PC-3 (cell line): ENCODE measurements around the gene SOCS4. TPM values are rescaled to one million over a fixed set of nuclear protein-coding genes. Genes with fewer than 3 reads are reported as not detected.
"Not testable (repeated sequence)": the region's sequence is repeated elsewhere in the genome, so short reads cannot be mapped to it uniquely, and the experiment has no call there.

ENCODE experiments used
- ATAC-seq: fragments of 200-7000 bp; cut with Tn5 transposase; 2 replicates; pipeline ENCODE4 v1.9.1; 2020; ENCODE audit warnings: mild to moderate bottlenecking, moderate library complexity
- BruUV-seq: library from RNA; stranded (reverse); fragments of 400-500 nt; replicated peaks from 2 replicates; lab custom pipeline; 2021; lab: Mats Ljungman, UMichigan
- CTCF ChIA-PET: fragments of 300-600 bp; sonication (Branson Sonifier 250); formaldehyde crosslinking; loops from one replicate; lab custom pipeline; 2022; ENCODE audit warnings: antibody characterized with exemption; lab: Charles Lee
- POLR2A ChIA-PET: fragments of 300-600 bp; sonication (Branson Sonifier 250); formaldehyde crosslinking; loops from one replicate; lab custom pipeline; 2022; ENCODE audit warnings: antibody characterized with exemption; ENCODE audit not compliant: unreplicated experiment; lab: Charles Lee
- DNase-seq: peaks from one replicate; pipeline ENCODE4 v3.0.0-alpha.2; 2015
- H2AFZ ChIP-seq: fragments of 300-600 bp; sonication (generic); 2 replicates; pipeline ENCODE4 v1.6.0; 2016; ENCODE audit warnings: antibody characterized with exemption, low read length
- H3F3A ChIP-seq: fragments of 300-600 bp; sonication (generic); one replicate; pipeline ENCODE4 v1.6.0; 2017; ENCODE audit warnings: antibody characterized with exemption, low read length, control low read depth, mild to moderate bottlenecking; ENCODE audit not compliant: unreplicated experiment
- H3K27ac ChIP-seq: fragments of 300-600 bp; sonication (generic); 2 replicates; pipeline ENCODE4 v1.5.1; 2016; ENCODE audit warnings: mild to moderate bottlenecking, low read length
- H3K27me3 ChIP-seq: fragments of 300-600 bp; sonication (generic); 2 replicates; pipeline ENCODE4 v1.6.1; 2016; ENCODE audit warnings: low read length, mixed read lengths
- H3K36me3 ChIP-seq: fragments of 300-600 bp; sonication (generic); 2 replicates; pipeline ENCODE4 v1.6.1; 2016; ENCODE audit warnings: low read depth, mixed run types, low read length, mixed read lengths
- H3K4me1 ChIP-seq: fragments of 300-600 bp; sonication (generic); 2 replicates; pipeline ENCODE4 v1.5.1; 2016; ENCODE audit warnings: low read length; ENCODE audit not compliant: insufficient read depth
- H3K4me2 ChIP-seq: fragments of 300-600 bp; sonication (generic); 2 replicates; pipeline ENCODE4 v1.6.0; 2016; ENCODE audit warnings: low read length
- H3K4me3 ChIP-seq: fragments of 300-600 bp; sonication (generic); 2 replicates; pipeline ENCODE4 v1.5.1; 2016; ENCODE audit warnings: mild to moderate bottlenecking, low read length, mixed read lengths
- H3K79me2 ChIP-seq: fragments of 300-600 bp; sonication (generic); 2 replicates; pipeline ENCODE4 v1.6.1; 2017; ENCODE audit warnings: low read length, mixed read lengths
- H3K9ac ChIP-seq: fragments of 300-600 bp; sonication (generic); 2 replicates; pipeline ENCODE4 v1.6.0; 2016; ENCODE audit warnings: mild to moderate bottlenecking, low read length
- H3K9me2 ChIP-seq: fragments of 300-600 bp; sonication (generic); replicated peaks from 2 replicates; pipeline ENCODE4 v1.6.1; 2016; ENCODE audit warnings: mixed run types, low read length, mixed read lengths
- H3K9me3 ChIP-seq: fragments of 300-600 bp; sonication (generic); 2 replicates; pipeline ENCODE4 v1.6.1; 2016; ENCODE audit warnings: low read length, mixed read lengths
- H4K20me1 ChIP-seq: fragments of 300-600 bp; sonication (generic); 2 replicates; pipeline ENCODE4 v1.6.1; 2016; ENCODE audit warnings: low read length, mixed read lengths
- EZH2 ChIP-seq: fragments of 300-600 bp; sonication (generic); IDR thresholded peaks from one replicate; pipeline ENCODE4 v1.6.1; 2017; ENCODE audit warnings: antibody characterized with exemption, mild to moderate bottlenecking, low read length; ENCODE audit not compliant: unreplicated experiment
- EZH2phosphoT487 ChIP-seq: fragments of 300-600 bp; sonication (generic); IDR thresholded peaks from 2 replicates; pipeline ENCODE4 v1.6.1; 2018; ENCODE audit warnings: mild to moderate bottlenecking, antibody characterized with exemption, low read length, borderline replicate concordance
- intact Hi-C: fragments of 100-400 bp; cut with micrococcal nuclease; formaldehyde crosslinking; loops from 2 replicates; pipeline ENCODE4 v1.9.0; 2023
- total RNA-seq: library from RNA; depleted of rRNA; stranded (reverse); fragments of >200 nt; gene quantifications from 2 replicates; pipeline ENCODE4 v1.2.3, GENCODE V29; 2014
- TF ChIP-seq, protein P1 (sequence below): fragments of 300-600 bp; sonication (generic); conservative IDR thresholded peaks from 2 replicates; pipeline ENCODE4 v1.5.1; 2017; ENCODE audit warnings: antibody characterized with exemption, low read depth, mild to moderate bottlenecking, low read length

Gene SOCS4
- total RNA-seq, 1 experiment from 2014 or later = 22.5 TPM

DNA sequence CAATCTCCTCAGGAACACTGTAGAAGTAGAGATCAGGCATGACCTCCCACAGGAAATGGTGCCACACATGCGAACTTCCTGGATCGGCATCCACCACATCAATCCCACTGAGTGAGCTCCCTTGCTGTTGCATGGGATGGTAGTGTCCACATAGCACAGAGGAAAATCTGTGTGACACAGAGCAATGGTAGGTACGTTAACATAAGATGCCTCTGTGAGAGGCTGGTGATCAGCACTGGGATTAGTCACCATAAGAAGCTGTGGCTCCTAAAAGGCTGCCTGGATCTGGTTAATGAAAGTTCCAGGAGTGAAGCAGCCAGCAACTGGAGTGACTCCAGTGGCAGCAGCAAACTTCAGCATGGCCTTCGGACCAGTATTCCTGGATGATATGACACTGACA, 22.0 kb upstream of the SOCS4 start:
- Histone ChIP-seq H3K36me3 (peaks cover 61% of the 10 kb centered on the region), H4K20me1 (no peaks in the 10 kb centered on the region), H3K4me2 (no peak overlapping the region), H3K79me2 (no peaks in the 10 kb centered on the region), H3K4me1 (no peaks in the 10 kb centered on the region), H3K27ac (no peak overlapping the region), H2AFZ (no peak overlapping the region), H3K9me2 (no peaks in the 10 kb centered on the region), H3K27me3 (no peaks in the 10 kb centered on the region), H3K9me3 (no peaks in the 10 kb centered on the region), H3K9ac (no peak overlapping the region), H3F3A (no peaks in the 10 kb centered on the region), H3K4me3 (no peak overlapping the region)
- ChIA-PET POLR2A (no interaction called here), CTCF (no interaction called here)
- DNase-seq (no peak), ATAC-seq (no peak)
- no TSS peak for BruUV-seq
- TF ChIP-seq, protein P1, sequence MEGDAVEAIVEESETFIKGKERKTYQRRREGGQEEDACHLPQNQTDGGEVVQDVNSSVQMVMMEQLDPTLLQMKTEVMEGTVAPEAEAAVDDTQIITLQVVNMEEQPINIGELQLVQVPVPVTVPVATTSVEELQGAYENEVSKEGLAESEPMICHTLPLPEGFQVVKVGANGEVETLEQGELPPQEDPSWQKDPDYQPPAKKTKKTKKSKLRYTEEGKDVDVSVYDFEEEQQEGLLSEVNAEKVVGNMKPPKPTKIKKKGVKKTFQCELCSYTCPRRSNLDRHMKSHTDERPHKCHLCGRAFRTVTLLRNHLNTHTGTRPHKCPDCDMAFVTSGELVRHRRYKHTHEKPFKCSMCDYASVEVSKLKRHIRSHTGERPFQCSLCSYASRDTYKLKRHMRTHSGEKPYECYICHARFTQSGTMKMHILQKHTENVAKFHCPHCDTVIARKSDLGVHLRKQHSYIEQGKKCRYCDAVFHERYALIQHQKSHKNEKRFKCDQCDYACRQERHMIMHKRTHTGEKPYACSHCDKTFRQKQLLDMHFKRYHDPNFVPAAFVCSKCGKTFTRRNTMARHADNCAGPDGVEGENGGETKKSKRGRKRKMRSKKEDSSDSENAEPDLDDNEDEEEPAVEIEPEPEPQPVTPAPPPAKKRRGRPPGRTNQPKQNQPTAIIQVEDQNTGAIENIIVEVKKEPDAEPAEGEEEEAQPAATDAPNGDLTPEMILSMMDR = no peak
- TF ChIP-seq EZH2phosphoT487 = no peak
- TF ChIP-seq EZH2 = no peak
- intact Hi-C loops = no loop called here

DNA sequence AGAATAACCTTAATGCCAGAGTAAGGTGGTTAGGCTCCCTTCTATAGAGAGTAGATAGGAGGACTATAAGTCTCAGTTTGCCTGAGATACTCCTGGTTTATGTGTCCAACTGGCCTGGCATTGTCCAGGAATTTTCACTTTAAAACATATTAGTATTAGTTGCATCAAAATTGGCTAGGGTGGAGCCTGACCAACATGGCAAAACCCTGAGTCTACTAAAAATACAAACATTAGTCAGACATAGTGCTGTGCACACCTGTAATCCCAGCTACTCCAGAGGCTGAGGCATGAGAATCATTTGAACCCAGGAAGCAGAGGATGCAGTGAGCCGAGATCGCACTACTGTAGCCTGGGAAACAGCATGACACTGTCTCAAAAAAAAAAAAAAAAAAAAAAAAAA, 12.0 kb upstream of the SOCS4 start:
- Histone ChIP-seq H3K4me1 (peaks cover 9% of the 10 kb centered on the region), H3K9me3 (no peaks in the 10 kb centered on the region), H3K9me2 (no peaks in the 10 kb centered on the region), H3K27ac (no peak overlapping the region), H3K36me3 (peaks cover 36% of the 10 kb centered on the region), H3K79me2 (peaks cover 19% of the 10 kb centered on the region; the same call in 1 of the 2 replicates), H2AFZ (no peak overlapping the region), H3F3A (no peaks in the 10 kb centered on the region), H3K4me2 (0 out of 2 replicates have a peak overlapping the region, but pooled peaks have one; percentile 1), H3K4me3 (no peak overlapping the region), H4K20me1 (no peaks in the 10 kb centered on the region), H3K27me3 (no peaks in the 10 kb centered on the region), H3K9ac (no peak overlapping the region)
- intact Hi-C loops = no loop called here
- no peak for TF ChIP-seq EZH2phosphoT487
- TF ChIP-seq, protein P1 = no peak
- TF ChIP-seq EZH2 = no peak
- ChIA-PET POLR2A (interaction anchor here (0.6 kb wide), 1 partner anchor 33 kb away, joined by 7 read pairs; no protein-coding TSS in a partner anchor), CTCF (interaction anchor here (0.6 kb wide), 2 partner anchors 12 to 37 kb away, joined by 6 to 7 read pairs; partner anchors contain the start of genes MAPK1IP1L and SOCS4)
- peak; percentile 59 for DNase-seq
- no TSS peak for BruUV-seq
- ATAC-seq = peak; percentile 95

DNA sequence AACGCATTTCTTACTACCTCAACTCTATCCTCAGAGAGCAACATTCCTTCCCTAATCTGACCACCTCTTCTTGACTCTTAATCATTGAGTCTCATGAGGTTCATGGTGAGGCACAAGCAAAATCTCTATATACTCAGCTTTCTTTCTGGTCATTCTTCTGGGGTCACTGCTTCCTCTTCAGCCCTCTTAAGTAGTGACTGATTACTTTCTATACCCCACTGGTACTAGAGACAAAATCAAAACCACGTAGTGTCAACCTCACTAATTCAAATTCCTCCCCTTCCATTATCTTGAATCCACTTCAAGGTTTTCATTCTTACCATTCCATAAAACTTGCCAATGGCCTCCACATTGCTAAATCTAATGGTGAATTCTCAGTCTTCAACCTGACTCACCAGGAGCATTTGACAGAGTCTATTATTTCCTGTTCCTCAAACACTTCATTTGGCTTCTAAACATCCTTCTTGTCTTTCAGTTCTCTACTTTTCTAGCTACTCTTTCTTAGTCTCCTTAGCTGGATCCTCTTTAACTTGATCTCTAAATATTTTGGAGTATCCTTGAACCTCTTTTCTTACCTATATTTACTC, 7.0 kb upstream of the SOCS4 start:
- DNase-seq (no peak), ATAC-seq (no peak)
- ChIA-PET CTCF (no interaction called here), POLR2A (no interaction called here)
- TF ChIP-seq EZH2 (no peak), EZH2phosphoT487 (no peak)
- TF ChIP-seq, protein P1 = no peak
- Histone ChIP-seq H3K4me2 (no peak overlapping the region), H3K27ac (no peak overlapping the region), H3K4me1 (peaks cover 9% of the 10 kb centered on the region), H3K79me2 (peaks cover 45% of the 10 kb centered on the region), H3K4me3 (no peak overlapping the region), H4K20me1 (no peaks in the 10 kb centered on the region), H3K9ac (no peak overlapping the region), H3K9me3 (no peaks in the 10 kb centered on the region), H3K27me3 (no peaks in the 10 kb centered on the region), H3K36me3 (peaks cover 30% of the 10 kb centered on the region), H3K9me2 (no peaks in the 10 kb centered on the region), H2AFZ (no peak overlapping the region), H3F3A (no peaks in the 10 kb centered on the region)
- intact Hi-C loops = no loop called here
- no TSS peak for BruUV-seq

DNA sequence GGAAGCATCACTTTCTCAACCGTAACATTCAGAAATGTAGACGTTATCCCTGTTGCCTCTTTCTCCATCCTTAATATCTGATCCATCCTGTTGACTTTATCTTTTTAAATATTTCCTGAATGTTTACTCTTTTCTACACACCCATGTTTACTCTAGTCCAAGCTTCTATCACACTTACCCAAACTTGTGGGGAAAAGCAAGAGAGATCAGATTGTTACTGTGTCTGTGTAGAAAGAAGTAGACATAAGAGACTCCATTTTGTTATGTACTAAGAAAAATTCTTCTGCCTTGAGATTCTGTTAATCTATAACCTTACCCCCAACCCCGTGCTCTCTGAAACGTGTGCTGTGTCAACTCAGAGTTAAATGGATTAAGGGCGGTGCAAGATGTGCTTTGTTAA, 2.7 kb upstream of the SOCS4 start:
- H3K9me3 ChIP-seq, intact Hi-C loops, BruUV-seq, H3K27ac ChIP-seq, H2AFZ ChIP-seq, H3K9me2 ChIP-seq, H3K4me3 ChIP-seq, ATAC-seq, H3F3A ChIP-seq, H3K27me3 ChIP-seq, DNase-seq, POLR2A ChIA-PET, H3K9ac ChIP-seq: not testable (repeated sequence)
- CTCF ChIA-PET = interaction anchor here (0.7 to 0.8 kb wide), 2 partner anchors 22 to 136 kb away, joined by 3 read pairs; no protein-coding TSS in a partner anchor
- Histone ChIP-seq H3K4me1 (peaks cover 28% of the 10 kb centered on the region), H4K20me1 (peaks cover 15% of the 10 kb centered on the region), H3K36me3 (peaks cover 21% of the 10 kb centered on the region), H3K79me2 (peaks cover 76% of the 10 kb centered on the region), H3K4me2 (peak overlapping the region; percentile 4; the same call in 1 of the 2 replicates)
